OCI-M2 (cell line): ENCODE measurements around the gene SLC7A14.
"Not testable (repeated sequence)": the region's sequence is repeated elsewhere in the genome, so short reads cannot be mapped to it uniquely, and the experiment has no call there.

ENCODE experiments used
- DNase-seq: peaks from one replicate; lab custom pipeline; 2025; ENCODE audit not compliant: unreplicated experiment; lab: John Stamatoyannopoulos, UW

The SLC7A14 gene

DNA sequence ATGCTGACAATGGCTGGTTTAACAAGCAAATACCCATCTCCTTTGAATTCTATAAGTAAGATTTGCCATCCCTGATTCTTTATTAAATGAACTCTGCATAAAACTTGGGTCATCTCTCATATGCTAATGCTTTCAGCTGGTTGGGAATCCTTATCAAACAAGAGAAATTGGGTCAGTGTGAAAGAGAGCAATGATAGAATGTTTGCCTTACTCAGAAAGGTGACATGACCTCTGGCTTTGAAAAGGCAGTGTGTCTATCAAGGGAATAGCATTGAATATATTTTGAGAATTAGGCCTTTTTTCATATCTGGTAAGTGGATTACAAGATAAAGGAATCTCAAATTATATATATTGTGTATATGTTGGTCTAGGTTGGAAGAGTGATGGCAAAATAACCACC is 8.7 kb upstream of the SLC7A14 start:
- DNase-seq: no peak

GRCh38 chr3:170593634-170594033 is 7.8 kb upstream of the SLC7A14 start:
- DNase-seq: no peak

DNA sequence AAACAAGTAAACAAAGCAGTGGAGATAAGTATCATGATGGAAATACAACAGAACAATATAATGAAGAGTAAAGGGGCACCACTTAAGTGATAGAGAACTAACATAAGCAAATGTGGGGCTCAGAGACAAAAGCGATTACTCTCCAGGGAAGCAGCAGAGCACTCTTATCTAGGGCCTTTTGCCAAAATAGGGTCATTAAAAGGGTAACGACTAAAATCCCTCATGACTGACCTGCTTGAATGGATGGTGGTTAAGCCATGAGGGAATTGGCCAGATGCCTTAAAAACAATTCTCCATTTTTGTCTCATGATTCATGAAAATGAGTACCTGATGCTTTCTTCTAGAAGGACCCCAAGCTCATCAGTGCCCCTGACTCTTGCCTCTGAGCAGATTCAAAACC is 3.2 kb upstream of the SLC7A14 start:
- DNase-seq: no peak

- no peak for DNase-seq
These were observed 603 bp downstream of the SLC7A14 start for GRCh38 chr3:170585008-170585936.

DNA sequence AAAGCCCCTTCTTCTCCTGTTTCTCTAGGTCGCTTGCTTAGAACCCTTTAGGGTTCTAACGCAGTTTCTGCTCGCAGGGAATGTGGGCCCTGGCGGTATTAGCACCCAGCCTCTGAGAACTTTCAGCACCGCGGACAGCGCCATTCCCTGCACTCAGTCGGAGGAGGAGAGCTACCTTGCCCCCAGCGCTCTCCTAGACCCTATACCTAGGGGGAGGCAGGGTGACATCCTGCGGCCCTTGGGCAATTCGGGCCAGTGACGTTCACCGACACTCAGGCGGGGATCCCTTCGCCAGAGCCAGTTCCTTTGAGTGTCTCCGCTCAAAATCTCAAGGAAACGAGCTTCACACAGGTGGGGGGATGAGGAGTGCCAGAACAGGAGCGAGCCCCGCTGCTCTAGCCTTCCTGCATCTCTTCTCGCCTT is 1.3 kb downstream of the SLC7A14 start:
- no peak for DNase-seq

- DNase-seq: no peak
These were observed 6.2 kb downstream of the SLC7A14 start for GRCh38 chr3:170579646-170580045.

GRCh38 chr3:170572665-170573253 is 13.1 kb downstream of the SLC7A14 start:
- DNase-seq: no peak

DNA sequence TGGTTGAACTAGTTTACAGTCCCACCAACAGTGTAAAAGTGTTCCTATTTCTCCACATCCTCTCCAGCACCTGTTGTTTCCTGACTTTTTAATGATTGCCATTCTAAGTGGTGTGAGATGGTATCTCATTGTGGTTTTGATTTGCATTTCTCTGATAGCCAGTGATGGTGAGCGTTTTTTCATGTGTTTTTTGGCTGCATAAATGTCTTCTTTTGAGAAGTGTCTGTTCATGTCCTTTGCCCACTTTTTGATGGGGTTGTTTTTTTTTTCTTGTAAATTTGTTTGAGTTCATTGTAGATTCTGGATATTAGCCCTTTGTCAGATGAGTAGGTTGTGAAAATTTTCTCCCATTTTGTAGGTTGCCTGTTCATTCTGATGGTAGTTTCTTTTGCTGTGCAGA is 18.3 kb downstream of the SLC7A14 start:
- DNase-seq: not testable (repeated sequence)

DNA sequence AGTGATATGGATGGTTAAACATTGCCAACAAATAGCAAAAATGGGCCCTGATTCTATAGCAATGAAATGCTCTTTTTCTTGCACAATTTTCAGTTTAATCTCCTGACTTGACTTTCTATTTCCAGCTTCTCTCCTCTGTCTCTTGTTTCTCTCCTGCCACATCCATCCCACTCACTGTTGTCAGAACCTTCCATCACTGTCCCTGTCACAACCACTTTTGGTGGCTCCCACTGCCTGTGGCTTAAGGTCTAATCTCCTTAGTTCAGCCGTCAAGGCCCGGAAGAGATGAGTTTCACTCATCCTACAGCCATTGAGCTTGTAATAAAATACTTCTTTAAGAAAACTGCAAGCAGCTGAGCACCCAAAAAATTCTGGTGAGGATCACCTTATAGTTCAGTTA is 19.5 kb downstream of the SLC7A14 start:
- no peak for DNase-seq

DNA sequence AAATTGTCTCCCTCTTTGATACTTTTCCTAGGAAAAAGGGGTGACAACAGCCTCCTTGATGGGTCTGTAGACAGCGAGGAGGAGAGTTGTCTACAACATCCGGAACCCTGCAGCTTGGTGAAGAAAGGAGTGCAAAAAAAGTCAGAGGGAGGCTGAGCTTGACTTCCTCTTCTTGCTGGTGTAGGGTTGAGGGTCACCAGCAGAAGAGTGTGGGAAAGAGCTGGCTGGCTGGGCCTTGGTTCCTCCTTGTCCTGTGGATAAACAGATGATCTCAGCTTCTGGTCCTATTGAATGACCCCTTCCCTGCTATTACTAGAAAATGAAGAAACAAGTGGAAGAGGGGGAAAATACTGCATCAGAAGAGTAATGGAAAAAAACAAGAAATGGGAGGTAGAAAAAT is 20.4 kb downstream of the SLC7A14 start:
- DNase-seq: no peak

DNA sequence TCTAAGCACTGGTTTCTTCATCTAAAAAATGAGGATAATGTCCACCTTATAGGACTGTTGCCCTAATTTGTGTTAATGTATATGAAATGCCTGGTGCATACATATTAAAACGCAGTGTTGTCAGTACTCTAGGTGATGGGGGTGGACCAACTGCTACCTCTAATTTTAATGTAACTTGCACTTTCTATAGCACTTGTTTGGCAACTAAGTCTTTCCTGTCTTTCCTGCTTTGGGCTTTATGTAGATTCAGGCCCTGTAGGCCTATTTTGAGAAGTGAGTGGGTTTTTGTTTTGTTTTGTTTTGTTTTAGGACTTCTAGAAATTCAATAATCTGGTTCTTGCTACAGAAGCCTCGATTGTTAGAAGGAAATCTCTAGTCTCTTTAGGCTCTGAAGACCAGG is 21.2 kb downstream of the SLC7A14 start:
- DNase-seq: no peak

GRCh38 chr3:170563712-170564423 is 22.0 kb downstream of the SLC7A14 start:
- no peak for DNase-seq

GRCh38 chr3:170562080-170562479 is 23.8 kb downstream of the SLC7A14 start:
- no peak for DNase-seq

DNA sequence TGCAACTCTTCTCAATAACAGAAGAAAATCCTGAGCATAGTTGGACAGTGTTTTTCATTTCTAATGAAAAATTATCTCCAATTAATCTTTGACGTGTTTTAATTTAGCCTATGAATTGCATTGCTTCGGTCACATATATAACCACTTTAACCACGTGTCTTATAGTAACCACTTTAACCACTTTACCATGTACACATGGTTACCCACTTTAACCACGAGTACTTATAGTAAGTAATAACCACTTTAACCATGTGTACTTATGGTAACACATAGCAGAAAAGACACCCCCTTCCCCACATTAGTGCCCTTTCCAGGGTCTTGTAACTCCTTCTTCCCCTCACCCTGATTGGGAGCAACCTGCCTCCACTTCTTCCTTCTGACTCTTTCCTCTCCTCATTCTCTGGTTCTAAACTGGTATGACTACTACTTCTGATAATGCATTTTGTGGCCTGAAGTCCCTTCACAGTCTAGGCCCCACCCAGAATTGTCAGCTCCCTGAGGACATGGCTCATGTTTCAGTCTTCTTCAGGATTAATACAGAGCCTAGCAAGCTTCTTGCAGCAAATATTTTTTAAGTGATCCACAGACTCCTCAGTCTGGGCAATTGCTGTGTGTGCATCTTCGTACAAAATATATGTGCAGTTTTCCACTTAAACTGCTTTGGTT is 25.0 kb downstream of the SLC7A14 start:
- DNase-seq: no peak

- DNase-seq: no peak
These were observed 25.6 kb downstream of the SLC7A14 start for GRCh38 chr3:170560296-170560695.

DNA sequence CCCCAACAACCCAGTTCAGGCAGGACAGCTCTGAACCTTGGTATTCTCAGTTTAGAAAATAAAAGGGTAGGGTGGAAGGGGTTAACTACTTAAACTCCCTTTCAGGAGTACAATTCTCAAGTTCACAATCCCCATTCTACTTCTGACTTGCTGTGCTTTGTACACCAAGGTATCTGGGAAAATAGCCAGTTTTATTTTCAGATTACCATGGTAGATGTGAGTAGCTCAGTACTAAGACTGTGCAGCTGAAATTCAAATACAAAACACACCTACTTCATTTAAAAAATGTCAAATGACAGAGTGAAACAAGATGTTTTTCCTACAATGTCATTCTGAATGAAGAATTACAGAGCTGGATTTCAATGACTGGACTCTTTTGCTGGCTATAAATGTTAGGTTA is 27.4 kb downstream of the SLC7A14 start:
- no peak for DNase-seq

DNA sequence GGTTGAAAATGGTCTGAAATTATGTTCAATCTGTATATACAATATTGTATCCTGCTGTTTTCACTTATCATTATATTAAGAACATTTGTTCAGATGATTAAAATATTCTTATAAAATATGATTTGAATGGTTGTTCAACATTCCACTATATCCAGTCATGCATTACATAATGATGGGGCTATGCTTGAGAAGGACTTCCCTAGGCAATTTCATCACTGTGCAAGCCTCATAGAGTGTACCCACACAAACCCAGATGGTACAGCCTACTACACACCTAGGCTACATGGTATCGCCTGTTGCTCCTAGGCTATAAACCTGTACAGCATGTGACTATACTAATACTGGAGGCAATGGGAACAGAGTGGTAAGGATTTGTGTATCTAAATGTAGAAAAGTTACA is 30.5 kb downstream of the SLC7A14 start:
- no peak for DNase-seq

GRCh38 chr3:170553788-170554757 is 31.8 kb downstream of the SLC7A14 start:
- no peak for DNase-seq

DNA sequence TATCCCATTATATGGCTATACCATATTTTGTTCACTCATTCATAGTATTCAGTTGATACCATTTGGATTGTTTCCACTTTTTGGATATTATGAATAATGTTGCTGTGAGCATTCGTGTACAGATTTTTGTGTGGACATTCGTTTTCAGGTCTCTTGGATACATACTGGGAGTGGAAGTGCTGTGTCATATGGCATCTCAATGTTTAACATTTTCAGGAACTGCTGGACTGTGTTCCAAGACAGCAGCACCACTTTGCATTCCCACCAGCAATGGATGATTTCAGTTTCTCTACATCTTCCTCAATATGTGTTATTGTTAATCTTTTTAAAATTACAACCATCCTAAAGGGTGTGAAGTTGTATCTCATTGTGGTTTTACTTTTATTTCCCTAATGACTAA is 34.6 kb downstream of the SLC7A14 start:
- DNase-seq: no peak

GRCh38 chr3:170542704-170543103 is 43.2 kb downstream of the SLC7A14 start:
- no peak for DNase-seq
